ENCODE measurements around the gene CYP11A1. TPM values are rescaled to one million over a fixed set of nuclear protein-coding genes. Genes with fewer than 3 reads are reported as not detected.

The CYP11A1 gene
- total RNA-seq, 1 experiment from 2014 or later: 1.7 TPM

- WGBS (ENCODE audit: extremely low coverage, insufficient read length, low lambda C conversion rate): no CpG with 5 or more reads among the region's 13 CpGs
- no peaks in the 10 kb centered on the region for H4K20me1 ChIP-seq (ENCODE audit: control insufficient read depth, insufficient read depth, insufficient read length)
- no peak overlapping the region for H3K23ac ChIP-seq (ENCODE audit: insufficient read length, low read depth, low read length)
- H3K14ac ChIP-seq (ENCODE audit: insufficient read depth, low read length): no peak overlapping the region
- H3K27me3 ChIP-seq (ENCODE audit: insufficient read depth, low read length): no peaks in the 10 kb centered on the region
- no peak overlapping the region for H3K56ac ChIP-seq (ENCODE audit: insufficient read length, low read depth, low read length)
- H3K27ac Mint-ChIP-seq: no peak overlapping the region
- H2BK5ac ChIP-seq (ENCODE audit: insufficient read length, low read length): no peak overlapping the region
- H3T11ph ChIP-seq (ENCODE audit: low read length): no peak overlapping the region
- no peaks in the 10 kb centered on the region for H3K79me1 ChIP-seq (ENCODE audit: insufficient read depth, low read depth, low read length, poor library complexity, severe bottlenecking)
- peak; percentile 93 for DNase-seq
- H3K4me2 ChIP-seq (ENCODE audit: insufficient read depth, insufficient read length, low read length): no peak overlapping the region
- no peak overlapping the region for H2BK20ac ChIP-seq (ENCODE audit: low read depth, low read length, poor library complexity, severe bottlenecking)
- no peak overlapping the region for H4K5ac ChIP-seq (ENCODE audit: insufficient read length, low read depth, low read length)
- H2BK12ac ChIP-seq (ENCODE audit: insufficient read length, low read depth, low read length): no peak overlapping the region
- H3K4me3 Mint-ChIP-seq: no peak overlapping the region
- no peak overlapping the region for H3K9ac ChIP-seq (ENCODE audit: extremely low read depth, insufficient read length, low read length)
- no peak overlapping the region for H2AK5ac ChIP-seq (ENCODE audit: insufficient read length, low read length)
- no peaks in the 10 kb centered on the region for H3K4me1 ChIP-seq (ENCODE audit: insufficient read depth, low read length)
- H3K4ac ChIP-seq (ENCODE audit: low read depth, low read length): no peak overlapping the region
- H3K9me3 Mint-ChIP-seq: no peaks in the 10 kb centered on the region
- H3K27me3 Mint-ChIP-seq (ENCODE audit: low read depth): no peaks in the 10 kb centered on the region
- no peaks in the 10 kb centered on the region for H3K79me2 ChIP-seq (ENCODE audit: insufficient read depth, low read length)
- no peaks in the 10 kb centered on the region for H3K23me2 ChIP-seq (ENCODE audit: insufficient read length, low read depth, low read length, poor library complexity, severe bottlenecking)
- peaks cover 14 to 36% of the 10 kb centered on the region in 2 experiments for H3K4me1 Mint-ChIP-seq
- H3K18ac ChIP-seq (ENCODE audit: insufficient read length, low read depth, low read length): no peak overlapping the region
- H2BK120ac ChIP-seq (ENCODE audit: low read depth, low read length, poor library complexity, severe bottlenecking): no peak overlapping the region
- H3K9me3 ChIP-seq (ENCODE audit: control insufficient read depth, low read depth, low read length): no peaks in the 10 kb centered on the region
- TF ChIP-seq, protein P1, sequence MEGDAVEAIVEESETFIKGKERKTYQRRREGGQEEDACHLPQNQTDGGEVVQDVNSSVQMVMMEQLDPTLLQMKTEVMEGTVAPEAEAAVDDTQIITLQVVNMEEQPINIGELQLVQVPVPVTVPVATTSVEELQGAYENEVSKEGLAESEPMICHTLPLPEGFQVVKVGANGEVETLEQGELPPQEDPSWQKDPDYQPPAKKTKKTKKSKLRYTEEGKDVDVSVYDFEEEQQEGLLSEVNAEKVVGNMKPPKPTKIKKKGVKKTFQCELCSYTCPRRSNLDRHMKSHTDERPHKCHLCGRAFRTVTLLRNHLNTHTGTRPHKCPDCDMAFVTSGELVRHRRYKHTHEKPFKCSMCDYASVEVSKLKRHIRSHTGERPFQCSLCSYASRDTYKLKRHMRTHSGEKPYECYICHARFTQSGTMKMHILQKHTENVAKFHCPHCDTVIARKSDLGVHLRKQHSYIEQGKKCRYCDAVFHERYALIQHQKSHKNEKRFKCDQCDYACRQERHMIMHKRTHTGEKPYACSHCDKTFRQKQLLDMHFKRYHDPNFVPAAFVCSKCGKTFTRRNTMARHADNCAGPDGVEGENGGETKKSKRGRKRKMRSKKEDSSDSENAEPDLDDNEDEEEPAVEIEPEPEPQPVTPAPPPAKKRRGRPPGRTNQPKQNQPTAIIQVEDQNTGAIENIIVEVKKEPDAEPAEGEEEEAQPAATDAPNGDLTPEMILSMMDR (conservative IDR thresholded peaks at IDR 0.05): peak; percentile 99
- H4K8ac ChIP-seq (replicated peaks; ENCODE audit: insufficient read length, low read depth, low read length): no peak overlapping the region
- no peak overlapping the region for H2BK15ac ChIP-seq (ENCODE audit: low read depth, low read length)
- no peak overlapping the region for H4K91ac ChIP-seq (ENCODE audit: insufficient read length, low read depth, low read length)
- no peak overlapping the region for H2AFZ ChIP-seq (ENCODE audit: low read length)
- no peaks in the 10 kb centered on the region for H3K36me3 Mint-ChIP-seq (ENCODE audit: insufficient read depth in 1 of 3, low read depth in 3 of 3)
- no peak overlapping the region for H3K27ac ChIP-seq (ENCODE audit: insufficient read length, low read depth, low read length)
Measured at GRCh38 chr15:74382004-74382816, 14.8 kb upstream of the CYP11A1 start.
